Measurements from ENCODE around the gene YWHAQ.

DNA sequence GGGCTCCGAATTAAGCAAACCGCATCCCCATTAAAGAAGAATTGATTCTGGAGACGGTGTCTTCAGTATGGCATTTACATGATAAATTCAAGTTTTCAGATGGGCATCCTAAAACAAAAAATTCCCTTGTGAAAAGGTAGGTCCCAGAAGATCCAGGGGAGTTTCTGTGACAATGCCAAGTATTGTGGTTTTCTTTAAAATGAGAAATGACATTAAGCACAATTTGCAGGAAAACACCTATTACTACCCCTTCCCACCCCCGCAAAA lies 689 bp upstream of the YWHAQ start:
- TF ChIP-seq, protein P1, sequence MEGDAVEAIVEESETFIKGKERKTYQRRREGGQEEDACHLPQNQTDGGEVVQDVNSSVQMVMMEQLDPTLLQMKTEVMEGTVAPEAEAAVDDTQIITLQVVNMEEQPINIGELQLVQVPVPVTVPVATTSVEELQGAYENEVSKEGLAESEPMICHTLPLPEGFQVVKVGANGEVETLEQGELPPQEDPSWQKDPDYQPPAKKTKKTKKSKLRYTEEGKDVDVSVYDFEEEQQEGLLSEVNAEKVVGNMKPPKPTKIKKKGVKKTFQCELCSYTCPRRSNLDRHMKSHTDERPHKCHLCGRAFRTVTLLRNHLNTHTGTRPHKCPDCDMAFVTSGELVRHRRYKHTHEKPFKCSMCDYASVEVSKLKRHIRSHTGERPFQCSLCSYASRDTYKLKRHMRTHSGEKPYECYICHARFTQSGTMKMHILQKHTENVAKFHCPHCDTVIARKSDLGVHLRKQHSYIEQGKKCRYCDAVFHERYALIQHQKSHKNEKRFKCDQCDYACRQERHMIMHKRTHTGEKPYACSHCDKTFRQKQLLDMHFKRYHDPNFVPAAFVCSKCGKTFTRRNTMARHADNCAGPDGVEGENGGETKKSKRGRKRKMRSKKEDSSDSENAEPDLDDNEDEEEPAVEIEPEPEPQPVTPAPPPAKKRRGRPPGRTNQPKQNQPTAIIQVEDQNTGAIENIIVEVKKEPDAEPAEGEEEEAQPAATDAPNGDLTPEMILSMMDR (IDR thresholded peaks at IDR 0.05), result no peak
- no peak for TF ChIP-seq ZFX (IDR thresholded peaks at IDR 0.05; ENCODE audit: borderline replicate concordance)

All from 22Rv1 (cell line).